Gastrocnemius medialis (tissue), 4 donors: ENCODE measurements around the gene CACNA2D3. TPM values are rescaled to one million over a fixed set of nuclear protein-coding genes. Genes with fewer than 3 reads are reported as not detected.

Experiments used
- ATAC-seq, 2 donors: fragments of 150-250 bp; one replicate each; pipeline ENCODE4 v1.9.1; 2016
- DNase-seq, 2 donors: peaks; one replicate each; pipeline ENCODE4 v3.0.0-alpha.2; 2019
- H3K27ac ChIP-seq, 4 donors: fragments of 200-600 bp; sonication (generic); 1 replicate in 1 of 4; 2 replicates in 3 of 4; pipeline ENCODE4 v1.5.1; 2016 to 2018; ENCODE audit warnings: mild to moderate bottlenecking in 2 of 4, moderate library complexity in 1 of 4
- H3K27me3 ChIP-seq, 3 donors: fragments of 200-600 bp; sonication (generic) in 2 of 3; 1 replicate in 1 of 3; 2 replicates in 2 of 3; pipeline versions ENCODE4 v1.5.1 to v1.6.0; 2016 to 2019; ENCODE audit warnings: mild to moderate bottlenecking in 1 of 3, moderate library complexity in 1 of 3
- H3K36me3 ChIP-seq, 2 donors: fragments of 200-600 bp; sonication (generic) in 1 of 2; one replicate each; pipeline ENCODE4 v1.5.1; 2017 to 2018
- H3K4me1 ChIP-seq, 2 donors: fragments of 200-600 bp; sonication (generic) in 1 of 2; one replicate each; pipeline ENCODE4 v1.5.1; 2016 to 2017; ENCODE audit warnings: mild to moderate bottlenecking in 2 of 2
- H3K4me3 ChIP-seq, 4 donors: fragments of 200-600 bp; sonication (generic) in 3 of 4; 1 replicate in 1 of 4; 2 replicates in 3 of 4; pipeline ENCODE4 v1.5.1; 2016 to 2019; ENCODE audit warnings: mild to moderate bottlenecking in 2 of 4
- H3K9me3 ChIP-seq, 3 donors: fragments of 200-600 bp; sonication (generic) in 2 of 3; 1 replicate in 1 of 3; 2 replicates in 2 of 3; pipeline ENCODE4 v1.5.1; 2016 to 2019
- CTCF ChIP-seq, 5 experiments: fragments of 450-650 bp in 3 of 5; fragments of 200-600 bp in 2 of 5; sonication (generic) in 2 of 5; IDR thresholded peaks in 4 of 5; conservative IDR thresholded peaks in 1 of 5; 1 replicate in 4 of 5; 2 replicates in 1 of 5; pipeline ENCODE4 v1.5.1; 2016 to 2019; ENCODE audit warnings: antibody characterized with exemption in 5 of 5, mild to moderate bottlenecking in 3 of 5, moderate library complexity in 3 of 5
- POLR2A ChIP-seq, 2 donors: fragments of 450-650 bp; IDR thresholded peaks; one replicate each; pipeline ENCODE4 v1.6.1; 2017; ENCODE audit warnings: antibody characterized with exemption in 2 of 2, mild to moderate bottlenecking in 2 of 2, moderate library complexity in 2 of 2
- in situ Hi-C, 4 donors: fragments of 200-750 bp; cut with MboI; loops; one replicate each; pipeline versions ENCODE4 v1.15.0 to v1.8.0; 2017; ENCODE audit warnings: low sequenced_read_pairs in 4 of 4
- intact Hi-C: fragments of 100-400 bp; cut with DNase I; formaldehyde crosslinking; loops from one replicate; pipeline ENCODE4 v1.15.1; 2023; ENCODE audit warnings: low total_unique reads
- total RNA-seq, 4 donors: library from RNA; depleted of rRNA; stranded (reverse); fragments of >200 nt; gene quantifications; one replicate each; pipeline versions ENCODE4 v1.1.0 to v1.2.3, GENCODE V29; 2016

CACNA2D3 gene
- total RNA-seq, 4 donors from 2014 or later: 4.7 to 14.4 (median 7.1) TPM

- in situ Hi-C loops: no loop called here
- TF ChIP-seq CTCF (IDR thresholded peaks at IDR 0.05 in 4 of 5, conservative IDR thresholded peaks at IDR 0.05 in 1 of 5) (no peak), POLR2A (IDR thresholded peaks at IDR 0.05) (no peak)
- H3K36me3 ChIP-seq: no peaks in the 10 kb centered on the region
- ATAC-seq (no peak), DNase-seq (no peak)
- no peak overlapping the region for H3K4me3 ChIP-seq
- H3K27me3 ChIP-seq: no peaks in the 10 kb centered on the region
- H3K27ac ChIP-seq: no peak overlapping the region
- intact Hi-C loops: no loop called here
- H3K9me3 ChIP-seq: no peaks in the 10 kb centered on the region
- peaks cover 0 to 6% of the 10 kb centered on the region in 2 donors for H3K4me1 ChIP-seq
These were observed 138.8 kb downstream of the CACNA2D3 start for GRCh38 chr3:54261141-54261540.

GRCh38 chr3:54262541-54262940, 140.2 kb downstream of the CACNA2D3 start:
- intact Hi-C loops (no loop called here), in situ Hi-C loops (no loop called here)
- Histone ChIP-seq H3K4me3 (no peak overlapping the region), H3K27me3 (no peaks in the 10 kb centered on the region), H3K9me3 (no peaks in the 10 kb centered on the region), H3K27ac (no peak overlapping the region), H3K4me1 (peaks cover 0 to 6% of the 10 kb centered on the region in 2 donors), H3K36me3 (no peaks in the 10 kb centered on the region)
- no peak for ATAC-seq
- TF ChIP-seq POLR2A (IDR thresholded peaks at IDR 0.05): no peak
- TF ChIP-seq CTCF (IDR thresholded peaks at IDR 0.05 in 4 of 5, conservative IDR thresholded peaks at IDR 0.05 in 1 of 5): no peak
- DNase-seq: no peak

DNA sequence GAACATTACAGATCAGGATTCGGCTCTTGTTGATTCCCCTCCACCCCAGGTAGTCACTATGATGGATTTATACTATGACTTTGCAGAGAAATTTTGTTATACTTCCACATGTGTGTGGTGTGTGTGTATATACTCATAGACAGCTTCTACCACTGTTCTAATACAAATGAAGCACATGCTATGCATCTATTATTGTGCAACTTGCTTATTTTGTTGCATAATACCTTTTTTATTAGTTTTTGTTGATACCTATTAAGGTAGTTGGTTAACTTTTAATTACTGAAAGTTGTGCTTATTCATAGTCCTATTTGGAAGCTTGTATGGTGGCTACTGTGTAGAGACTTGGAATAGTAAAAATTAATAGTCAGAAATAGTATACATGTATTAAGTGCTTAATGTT, 140.6 kb downstream of the CACNA2D3 start:
- Histone ChIP-seq H3K9me3 (no peaks in the 10 kb centered on the region), H3K27ac (no peak overlapping the region), H3K27me3 (no peaks in the 10 kb centered on the region), H3K4me1 (peaks cover 0 to 6% of the 10 kb centered on the region in 2 donors), H3K36me3 (no peaks in the 10 kb centered on the region), H3K4me3 (no peak overlapping the region)
- no peak for ATAC-seq
- intact Hi-C loops (no loop called here), in situ Hi-C loops (no loop called here)
- TF ChIP-seq CTCF (IDR thresholded peaks at IDR 0.05 in 4 of 5, conservative IDR thresholded peaks at IDR 0.05 in 1 of 5) (no peak), POLR2A (IDR thresholded peaks at IDR 0.05) (no peak)
- no peak for DNase-seq

DNA sequence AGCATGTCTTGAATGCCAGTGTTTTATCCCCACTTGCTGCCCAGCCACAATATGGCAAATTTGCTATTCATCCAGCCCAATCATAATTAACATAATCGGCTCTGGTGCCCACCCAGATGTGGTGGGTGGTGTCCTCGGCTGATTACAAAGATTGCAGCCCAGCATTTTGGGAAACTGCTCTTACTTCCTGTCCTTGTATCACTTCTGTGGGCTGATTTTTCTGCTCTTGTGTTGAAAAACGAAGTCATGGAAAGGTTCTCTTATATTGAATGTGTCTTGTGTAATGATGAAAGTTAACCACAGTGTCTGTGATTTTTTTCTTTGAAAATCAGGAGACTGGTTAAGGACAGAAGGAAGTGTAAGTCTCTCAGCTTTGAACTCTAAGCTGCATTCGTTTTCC, 141.7 kb downstream of the CACNA2D3 start:
- H3K9me3 ChIP-seq: no peaks in the 10 kb centered on the region
- no peak overlapping the region for H3K27ac ChIP-seq
- TF ChIP-seq POLR2A (IDR thresholded peaks at IDR 0.05) (no peak), CTCF (IDR thresholded peaks at IDR 0.05 in 4 of 5, conservative IDR thresholded peaks at IDR 0.05 in 1 of 5) (no peak)
- H3K36me3 ChIP-seq: no peaks in the 10 kb centered on the region
- H3K27me3 ChIP-seq: no peaks in the 10 kb centered on the region
- H3K4me3 ChIP-seq: no peak overlapping the region
- peaks cover 0 to 6% of the 10 kb centered on the region in 2 donors for H3K4me1 ChIP-seq
- DNase-seq (no peak), ATAC-seq (no peak)
- in situ Hi-C loops: no loop called here
- intact Hi-C loops: no loop called here

DNA sequence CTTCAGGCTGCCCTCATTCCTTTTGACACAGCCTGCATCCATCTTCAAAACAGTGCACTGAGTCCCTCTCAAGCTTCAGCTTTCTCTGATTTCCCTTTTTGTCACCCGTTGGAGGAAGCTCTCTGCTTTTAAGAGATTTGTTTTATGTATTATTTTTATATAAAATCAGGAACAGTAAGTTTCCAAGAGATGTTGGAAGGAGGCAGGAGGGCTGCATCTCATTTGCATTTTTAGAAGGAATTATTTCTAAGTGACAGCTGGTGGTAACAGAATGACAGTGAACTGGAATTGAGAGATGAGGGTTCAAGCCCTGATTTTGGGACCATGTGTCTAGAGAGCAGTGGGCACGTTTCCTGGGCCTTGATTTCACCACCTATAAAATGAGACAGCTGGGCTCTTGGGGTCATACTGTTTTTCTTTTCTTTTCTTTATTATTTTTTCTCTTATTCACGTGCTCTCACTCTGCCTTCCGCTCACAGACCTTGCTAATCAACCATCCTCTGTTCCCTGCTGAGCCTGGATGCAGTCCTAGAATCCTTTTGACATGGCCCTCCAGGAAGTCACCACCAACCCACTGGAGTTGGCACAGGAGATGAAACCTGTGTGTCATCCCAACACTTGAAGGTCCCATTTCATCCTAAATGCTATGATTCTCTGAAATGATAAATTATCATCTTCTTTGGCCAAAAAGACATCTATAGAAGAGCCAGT, 148.6 kb downstream of the CACNA2D3 start:
- no peak for ATAC-seq
- in situ Hi-C loops: no loop called here
- TF ChIP-seq POLR2A (IDR thresholded peaks at IDR 0.05) (no peak), CTCF (IDR thresholded peaks at IDR 0.05 in 4 of 5, conservative IDR thresholded peaks at IDR 0.05 in 1 of 5) (no peak)
- intact Hi-C loops: no loop called here
- peaks cover 0 to 8% of the 10 kb centered on the region in 2 donors for H3K4me1 ChIP-seq
- H3K4me3 ChIP-seq: no peak overlapping the region
- H3K36me3 ChIP-seq: no peaks in the 10 kb centered on the region
- no peak for DNase-seq
- H3K27ac ChIP-seq: no peak overlapping the region
- no peaks in the 10 kb centered on the region for H3K9me3 ChIP-seq
- H3K27me3 ChIP-seq: no peaks in the 10 kb centered on the region
